GM21576 (cell line): ENCODE data around the gene BNC2.

ENCODE experiments used
- ATAC-seq: cut with Tn5 transposase; IDR thresholded peaks from one replicate; pipeline ENCODE4 v1.9.1; 2021; ENCODE audit warnings: mild to moderate bottlenecking, moderate library complexity; ENCODE audit not compliant: unreplicated experiment

BNC2 gene

DNA sequence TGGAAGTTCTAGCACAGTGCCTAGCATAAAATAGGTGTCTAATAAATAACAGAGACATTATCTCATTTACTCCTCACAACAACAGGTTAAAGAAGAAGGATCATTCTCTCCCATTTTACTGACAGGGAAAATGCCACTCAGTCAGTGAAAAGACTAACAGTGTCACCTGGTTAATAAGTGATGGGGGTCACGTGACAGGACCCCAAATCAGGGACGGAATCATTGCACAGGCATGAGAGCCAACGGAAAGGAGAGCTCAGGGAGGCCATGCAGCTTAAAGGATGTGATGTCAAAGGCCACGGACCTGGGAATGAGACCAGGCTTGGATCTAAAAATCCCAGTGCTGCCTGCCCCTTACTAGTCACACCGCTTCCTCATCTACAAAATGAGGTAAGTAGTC lies 101.2 kb downstream of the BNC2 start:
- no peak for ATAC-seq

DNA sequence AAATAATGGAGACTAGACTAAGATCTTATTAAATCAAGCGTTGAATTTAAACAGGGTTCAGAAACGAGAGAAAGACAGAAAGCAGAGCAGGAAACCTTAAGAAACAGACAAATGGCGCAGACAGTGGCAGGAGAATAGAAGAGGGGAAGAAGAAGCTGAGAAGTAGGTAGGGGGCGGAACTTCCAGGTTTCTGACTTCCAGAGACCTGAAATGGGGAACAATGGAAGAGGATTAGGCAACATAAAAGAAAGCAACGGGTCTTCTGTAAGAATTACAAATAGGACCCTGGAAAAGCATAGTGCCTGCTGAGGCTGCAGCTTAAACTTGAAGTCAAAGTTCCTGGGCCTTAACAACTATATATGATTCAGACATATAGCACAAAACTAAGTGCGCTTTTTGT lies 101.7 kb downstream of the BNC2 start:
- no peak for ATAC-seq

DNA sequence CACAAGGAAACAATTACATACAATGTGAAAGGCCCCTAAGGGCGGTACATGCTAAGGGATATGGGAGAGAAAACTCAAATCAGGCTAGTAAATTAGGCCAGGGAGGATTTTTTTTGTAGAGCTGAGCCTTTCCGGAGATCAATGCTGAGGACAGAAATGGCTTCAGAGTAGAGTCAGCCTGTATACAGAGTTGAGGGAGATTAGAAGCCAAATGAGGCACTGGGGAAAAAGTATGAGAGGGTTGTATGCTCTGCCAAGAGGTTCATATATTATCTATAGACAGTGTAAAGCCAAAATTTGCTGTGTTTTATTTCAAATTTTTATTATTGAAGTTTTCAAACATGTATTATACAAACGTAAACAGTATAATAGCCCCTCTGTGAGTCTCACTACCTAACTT lies 103.1 kb downstream of the BNC2 start:
- ATAC-seq = no peak

DNA sequence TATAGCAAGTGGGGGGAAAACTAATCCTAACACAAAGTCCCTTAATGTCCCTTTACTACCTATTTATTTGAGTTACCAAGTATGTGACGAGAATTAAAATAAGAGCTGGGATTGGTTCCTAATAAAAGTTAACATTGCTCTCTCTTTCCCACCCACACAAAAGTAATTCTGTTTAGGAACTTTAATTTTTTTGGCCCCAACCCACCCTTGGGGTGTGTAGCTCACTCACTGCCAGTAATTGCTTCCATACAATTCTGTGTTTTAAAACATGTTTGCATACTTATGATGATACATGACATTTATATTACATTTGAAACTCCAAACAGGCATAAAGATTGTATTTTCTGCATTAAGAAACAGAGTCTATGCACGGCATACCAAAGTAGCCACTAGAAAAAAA lies 106.5 kb downstream of the BNC2 start:
- no peak for ATAC-seq

DNA sequence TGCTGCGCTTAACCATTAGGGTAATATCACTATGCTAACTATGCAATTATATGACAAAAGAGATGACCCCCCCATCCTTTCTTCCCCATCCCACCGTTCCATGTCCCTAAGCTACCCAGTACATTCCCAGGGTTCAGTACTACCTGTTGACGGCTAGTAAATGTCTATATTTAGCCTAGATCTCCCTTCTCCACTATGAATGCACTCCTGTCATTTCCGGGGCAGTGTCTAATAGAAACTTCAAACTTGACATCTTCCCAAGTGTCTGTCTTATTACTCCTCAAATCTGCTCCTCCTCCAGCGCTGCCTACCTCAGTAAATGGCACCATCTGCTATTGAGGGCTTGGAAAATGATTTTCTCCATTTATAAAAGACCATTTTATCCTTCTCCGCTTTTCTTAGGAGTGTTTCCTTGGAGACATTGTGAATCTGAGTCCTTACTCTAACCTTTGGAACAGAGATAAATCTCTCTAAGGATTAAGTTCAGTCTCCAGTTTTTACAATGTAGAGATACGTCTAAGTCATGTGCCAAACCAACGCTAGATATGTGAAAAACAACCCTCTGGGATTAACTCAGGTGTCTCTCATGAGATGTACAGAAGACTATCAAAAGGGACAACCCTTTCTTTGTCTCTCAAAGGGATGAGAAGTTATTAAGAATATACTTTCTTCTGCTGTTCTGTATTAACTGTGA lies 114.9 kb downstream of the BNC2 start:
- ATAC-seq = no peak

DNA sequence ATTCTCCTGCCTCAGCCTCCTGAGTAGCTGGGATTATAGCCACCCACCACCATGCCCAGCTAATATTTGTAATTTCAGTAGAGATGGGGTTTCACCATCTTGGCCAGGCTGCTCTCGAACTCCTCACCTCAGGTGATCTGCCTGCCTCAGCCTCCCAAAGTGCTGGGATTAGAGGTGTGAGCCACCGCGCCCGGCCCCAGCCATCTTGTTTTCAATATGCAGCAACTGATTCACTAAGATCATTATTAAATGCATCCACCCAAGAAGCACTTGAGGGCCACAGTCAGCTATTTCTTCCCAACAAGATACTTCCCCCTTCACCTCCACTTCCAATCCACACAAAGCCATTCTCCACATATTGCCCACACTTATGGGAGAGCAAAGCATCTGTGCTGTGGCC lies 115.8 kb downstream of the BNC2 start:
- ATAC-seq = no peak

DNA sequence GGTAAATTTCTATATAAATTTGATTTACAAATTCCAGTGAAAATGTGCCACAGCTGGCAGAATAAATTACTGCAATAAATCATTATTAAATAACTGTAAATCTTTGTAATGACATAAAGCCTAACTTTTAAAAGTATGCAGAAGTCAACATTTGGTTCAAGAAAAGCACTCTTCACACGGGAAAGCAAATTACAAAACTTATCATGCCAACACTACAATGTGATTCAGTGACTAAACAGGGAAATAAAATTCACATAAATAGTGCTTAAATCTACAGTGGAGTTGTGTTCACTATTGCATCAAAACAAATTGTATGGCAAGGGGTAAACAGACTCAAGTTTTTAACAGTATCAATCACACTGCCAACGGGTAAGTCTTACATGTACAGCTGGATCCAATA lies 117.2 kb downstream of the BNC2 start:
- ATAC-seq = no peak

DNA sequence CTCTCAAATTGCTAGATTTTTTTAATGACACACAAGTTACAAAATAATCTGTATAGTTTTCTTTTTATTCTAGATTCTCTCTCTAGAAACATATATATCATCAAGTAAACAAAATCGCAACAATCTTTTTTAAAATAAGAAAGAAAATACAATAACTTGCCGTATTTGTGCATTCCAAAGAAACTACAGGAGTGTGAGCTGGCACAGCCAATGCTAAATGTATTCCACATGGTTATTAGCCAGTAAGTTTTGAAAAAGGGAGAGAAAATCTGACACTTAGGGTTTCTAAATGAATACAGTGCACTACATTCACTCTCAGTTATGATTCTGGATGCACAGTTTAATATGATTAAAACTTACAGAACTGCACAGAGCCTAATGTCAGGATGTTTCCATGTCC lies 117.9 kb downstream of the BNC2 start:
- ATAC-seq = no peak

DNA sequence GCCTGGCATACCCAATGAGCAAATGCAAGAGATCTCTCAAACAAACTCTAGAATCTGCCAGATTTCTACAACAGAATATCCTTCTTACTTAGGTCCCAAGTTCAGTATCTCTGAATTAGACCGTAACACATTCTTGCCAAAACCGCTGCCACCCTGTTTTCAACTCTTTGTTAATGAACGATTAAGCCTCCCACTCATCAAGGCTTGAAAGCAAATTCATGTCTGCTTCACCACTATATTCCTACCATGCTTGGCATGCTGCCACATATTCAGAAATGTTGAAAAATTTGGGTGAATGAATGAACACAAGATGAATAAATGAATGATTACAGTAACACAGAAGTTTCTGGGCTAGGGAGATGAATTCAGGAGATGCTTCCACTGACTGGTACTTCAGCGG lies 119.9 kb downstream of the BNC2 start:
- ATAC-seq = no peak

DNA sequence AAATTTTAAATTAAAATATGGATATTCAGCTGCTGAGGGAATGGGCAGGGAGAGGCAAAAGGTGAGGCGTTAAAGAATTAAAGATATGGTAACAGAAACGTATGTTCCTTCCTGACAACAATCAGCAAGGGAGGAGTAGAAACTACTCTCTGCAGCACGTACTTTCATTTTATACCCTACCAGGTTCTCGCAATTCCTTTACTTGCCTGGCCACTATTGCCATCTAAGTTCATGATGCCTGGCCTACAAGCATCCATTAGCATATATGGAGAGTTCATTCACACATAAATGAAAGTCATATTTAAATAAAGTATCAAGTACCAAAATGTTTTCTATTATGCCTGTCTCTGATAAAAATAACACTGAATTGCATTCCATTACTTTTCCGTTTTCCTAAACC lies 125.1 kb downstream of the BNC2 start:
- ATAC-seq = no peak

DNA sequence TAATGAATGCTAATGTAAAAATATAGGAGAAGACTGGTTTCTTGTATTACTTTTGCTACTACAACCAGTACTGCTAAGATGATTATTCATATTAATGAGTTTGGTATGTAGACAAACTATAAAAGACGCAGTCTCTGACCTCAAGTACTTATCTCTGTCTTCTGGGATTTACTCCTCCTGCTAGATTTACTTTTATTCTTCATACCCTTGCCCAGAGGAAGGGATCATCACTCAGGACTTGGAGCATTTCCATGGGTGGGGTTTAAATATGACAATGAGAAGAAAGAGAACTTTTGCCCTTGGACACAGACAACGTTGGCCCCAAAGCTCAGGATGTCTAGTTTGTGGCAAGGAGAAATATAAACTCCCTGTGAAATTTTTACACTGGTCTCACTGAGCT lies 126.1 kb downstream of the BNC2 start:
- no peak for ATAC-seq

DNA sequence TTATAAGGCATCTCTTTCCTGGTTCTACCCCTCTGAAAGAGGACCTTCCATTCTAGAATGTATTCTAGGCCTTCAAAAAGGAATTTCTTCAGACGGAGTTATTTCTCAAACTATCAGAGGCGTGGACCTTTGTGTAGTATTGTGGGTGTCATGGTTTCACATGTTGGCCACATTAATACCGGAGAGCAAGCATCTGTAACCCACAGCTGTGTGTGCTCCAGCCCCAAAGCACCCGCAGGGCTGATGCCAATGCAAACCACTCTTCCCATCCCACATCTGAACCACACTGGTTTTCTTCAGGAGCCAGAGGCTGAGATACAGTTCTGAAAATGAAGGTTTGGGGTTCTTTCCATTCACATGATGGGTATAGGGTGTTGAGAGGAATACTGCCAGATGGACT lies 127.1 kb downstream of the BNC2 start:
- no peak for ATAC-seq

DNA sequence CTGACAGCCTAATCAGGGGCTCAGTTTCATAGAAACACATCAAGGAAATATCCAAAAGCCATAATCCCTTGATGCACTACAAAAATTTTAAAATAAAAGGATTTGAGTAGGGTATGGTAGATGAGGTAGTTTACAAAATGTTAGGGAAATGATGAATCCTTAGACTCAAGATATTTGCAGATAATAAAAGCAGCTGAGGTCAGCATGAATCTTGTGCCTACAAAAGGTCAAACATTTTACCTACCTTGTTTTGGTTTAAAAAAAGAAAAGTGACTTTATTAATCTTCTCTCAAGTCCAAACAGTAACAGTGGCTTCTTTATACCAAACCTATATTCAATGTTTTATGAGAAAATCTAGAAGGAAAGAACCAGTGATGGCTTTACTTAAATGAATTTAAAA lies 135.5 kb downstream of the BNC2 start:
- ATAC-seq = no peak

DNA sequence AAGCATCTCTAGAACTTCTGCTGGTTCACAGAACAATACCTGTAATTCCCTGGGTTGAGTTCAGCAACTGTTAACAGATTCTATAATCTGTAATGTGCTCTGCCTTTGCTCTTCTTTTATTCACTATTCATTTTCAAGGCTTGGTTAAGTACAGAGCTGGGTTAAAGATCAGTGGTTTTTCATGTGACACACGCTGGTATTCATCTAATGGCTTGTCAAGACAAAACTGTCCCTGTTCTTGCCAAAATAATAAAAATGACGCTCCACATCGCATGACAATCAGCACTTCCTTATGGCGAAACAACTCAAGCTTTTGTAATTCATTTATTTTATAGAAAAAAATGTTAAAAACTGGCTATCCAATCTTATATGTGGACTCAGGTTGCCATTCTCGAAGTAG lies 137.9 kb downstream of the BNC2 start:
- ATAC-seq = no peak

DNA sequence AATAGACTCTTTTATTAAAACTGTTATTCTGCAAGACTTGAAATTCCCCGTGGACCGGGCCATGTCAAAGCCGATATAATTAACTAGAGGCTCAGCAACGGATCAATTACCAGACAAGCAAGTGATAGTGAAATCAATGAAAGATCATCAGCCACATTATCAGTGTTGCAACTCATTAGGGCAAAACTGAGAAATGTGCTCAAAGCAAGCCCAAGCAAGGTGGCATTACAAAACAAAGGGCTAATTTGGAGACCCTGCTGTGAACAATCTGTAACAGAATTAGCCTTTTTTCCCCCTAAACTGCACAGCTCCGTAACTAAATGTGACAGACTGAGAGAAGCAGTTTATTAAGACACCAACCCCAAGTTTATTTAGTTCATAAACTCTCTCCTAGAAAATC lies 140.3 kb downstream of the BNC2 start:
- ATAC-seq = no peak

DNA sequence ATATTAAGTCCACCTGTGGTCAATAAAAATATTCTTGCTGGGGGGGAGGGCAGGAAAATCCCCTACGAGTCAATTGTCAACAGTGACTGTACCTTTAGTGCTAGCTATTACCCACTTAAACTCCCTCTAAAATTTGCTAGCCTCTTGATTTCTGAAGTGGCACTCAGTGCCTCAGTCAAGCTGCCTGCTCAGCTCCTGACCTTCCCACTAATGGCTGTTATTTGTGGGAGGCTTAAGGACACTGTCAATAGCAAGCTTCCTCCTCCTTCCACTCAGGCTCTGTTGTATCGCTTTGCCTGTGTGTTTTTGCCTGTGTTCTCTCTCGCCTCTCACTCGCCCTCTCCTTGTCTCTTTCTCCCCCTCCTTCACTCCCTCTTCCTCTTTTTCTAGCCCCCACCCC lies 140.8 kb downstream of the BNC2 start:
- no peak for ATAC-seq

DNA sequence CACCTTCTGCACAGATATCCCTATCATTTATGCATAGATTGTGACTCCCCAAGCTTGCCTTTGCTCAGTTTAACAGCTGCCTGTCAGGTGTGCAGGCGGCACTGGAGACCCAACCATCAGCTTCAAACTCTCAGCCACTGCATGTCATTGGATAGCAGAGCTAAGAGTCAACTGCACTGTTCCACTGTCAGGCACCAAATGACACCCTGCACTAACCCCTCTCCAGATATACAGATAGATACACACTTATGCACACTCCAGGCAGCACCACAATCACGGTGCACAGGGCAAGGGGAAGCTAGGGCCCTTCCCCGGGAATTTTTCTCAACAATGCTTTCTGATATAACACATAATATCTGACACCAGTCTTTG lies 142.3 kb downstream of the BNC2 start:
- ATAC-seq = no peak

DNA sequence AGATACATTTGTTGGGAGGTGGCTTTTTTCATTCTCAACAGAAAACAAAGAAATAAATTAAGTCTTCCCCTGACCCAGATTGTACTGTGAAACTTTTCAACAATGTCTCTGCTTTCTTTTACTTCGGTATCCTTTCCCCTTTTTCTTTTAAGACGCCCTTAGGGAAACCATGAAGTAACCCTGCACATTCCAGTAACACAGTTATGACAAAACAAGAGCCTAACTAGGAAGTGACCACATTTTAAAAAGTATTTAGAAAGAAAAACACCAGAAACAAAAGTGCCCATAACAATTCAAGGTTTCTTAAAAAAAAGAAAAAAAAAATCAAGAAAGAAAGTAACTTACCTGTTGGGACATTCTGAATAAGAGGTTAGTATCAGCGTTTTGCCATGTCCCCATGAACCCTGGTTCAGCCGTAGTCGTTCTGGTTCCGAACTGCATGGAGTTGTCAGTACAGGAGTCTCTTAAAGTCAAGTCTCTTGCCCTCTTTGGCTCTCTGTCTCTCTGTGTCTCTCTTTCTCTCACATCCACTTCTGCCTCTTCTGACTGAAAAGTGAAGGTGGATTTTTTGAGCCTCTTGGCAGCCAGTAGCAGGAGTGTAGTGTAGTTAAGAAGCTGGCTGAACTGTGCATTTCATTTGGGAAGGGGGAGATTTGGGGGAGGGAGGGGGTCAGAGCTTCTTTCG lies 142.9 kb downstream of the BNC2 start:
- no peak for ATAC-seq

DNA sequence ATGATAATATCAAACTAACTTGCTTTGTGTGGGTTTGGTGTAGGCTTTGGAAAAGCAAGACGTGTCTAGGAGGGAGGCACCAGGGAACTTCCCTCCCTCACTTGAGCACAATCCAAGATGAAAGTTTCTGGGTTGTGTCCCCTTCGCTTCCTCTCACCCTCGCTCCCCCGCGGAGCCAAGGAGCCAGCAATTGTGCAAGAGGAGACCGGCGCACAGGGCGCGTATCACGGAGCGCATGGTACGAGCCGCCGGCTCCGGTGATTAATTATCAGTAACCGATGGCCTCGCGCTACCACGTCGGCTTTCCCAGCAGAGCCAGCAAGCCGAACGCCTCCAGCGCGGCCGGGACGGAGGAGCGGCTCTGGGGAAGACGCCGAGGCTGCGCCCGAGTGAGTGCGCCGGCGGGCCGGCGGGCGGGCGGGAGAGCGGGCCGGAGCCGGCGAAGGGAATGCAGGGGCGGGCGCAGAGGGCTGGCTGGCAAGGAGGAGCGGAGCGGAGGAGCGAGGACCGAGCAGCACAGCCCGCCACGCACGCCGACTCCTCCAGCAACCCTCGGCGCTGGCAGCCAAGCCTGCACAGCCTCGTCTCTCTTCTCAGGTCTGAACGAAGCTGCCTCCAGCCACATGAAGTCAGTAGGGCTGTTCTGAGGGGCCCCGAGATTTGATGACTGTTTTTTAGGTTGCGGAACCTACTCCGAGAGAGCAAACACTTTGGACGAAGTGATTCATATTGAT lies 143.6 kb downstream of the BNC2 start:
- ATAC-seq = no peak

DNA sequence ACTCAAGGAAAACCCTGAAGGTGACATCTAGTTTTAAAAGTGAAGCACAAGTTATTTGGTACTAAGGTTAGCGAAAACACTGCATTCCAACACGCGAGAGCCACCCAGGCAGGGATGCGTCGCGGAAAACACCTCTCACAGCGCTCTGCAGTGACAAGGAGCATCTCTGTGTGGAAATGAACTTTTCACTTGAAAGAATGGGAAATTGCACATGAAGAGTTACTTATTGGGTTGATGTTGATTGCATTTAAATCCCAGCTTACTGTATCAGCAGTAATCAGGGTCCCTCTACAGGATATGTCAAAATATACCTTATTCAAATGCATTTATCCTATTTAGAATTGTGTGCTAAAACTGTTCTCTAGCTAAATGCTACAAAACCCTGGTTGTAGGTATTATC lies 144.4 kb downstream of the BNC2 start:
- ATAC-seq = no peak

DNA sequence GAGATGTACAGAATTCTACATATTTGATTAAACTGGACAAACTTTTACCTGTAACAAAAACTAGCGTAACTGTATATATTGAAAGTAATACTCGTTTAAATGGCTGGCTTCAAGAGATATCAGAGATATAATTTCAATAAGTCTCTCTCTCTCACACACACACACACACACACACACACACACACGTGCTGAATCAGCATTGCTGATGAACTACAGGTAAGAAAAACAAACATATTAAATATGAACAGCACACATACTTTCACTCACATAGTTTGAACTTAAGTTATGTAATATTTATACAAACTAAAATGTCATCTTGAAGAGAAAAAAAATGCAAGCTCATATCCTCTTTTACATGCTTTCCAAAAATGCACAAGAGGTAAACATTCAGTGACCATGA lies 145.4 kb downstream of the BNC2 start:
- no peak for ATAC-seq

DNA sequence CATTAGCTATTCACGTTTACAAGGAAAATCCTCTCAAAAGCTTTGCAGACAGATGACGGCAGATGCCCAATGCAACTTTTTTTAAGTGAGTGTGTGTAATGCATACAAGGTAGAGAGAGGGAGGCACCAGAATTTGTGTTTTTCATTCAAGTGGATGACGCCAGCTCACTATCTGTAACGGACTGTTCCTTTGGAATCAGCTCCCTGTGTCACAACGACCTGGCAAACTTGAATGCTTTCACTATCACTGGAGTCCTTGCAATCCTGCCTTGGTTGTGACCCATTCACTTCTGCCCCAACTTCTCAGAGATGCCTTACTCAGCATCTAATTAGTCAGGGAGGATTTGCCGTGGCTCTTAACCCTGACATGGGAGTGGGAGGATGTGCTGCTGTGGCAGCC lies 148.5 kb downstream of the BNC2 start:
- ATAC-seq = no peak
